ENCODE results near the gene GABRB2.
"Not testable (repeated sequence)": the region's sequence is repeated elsewhere in the genome, so short reads cannot be mapped to it uniquely, and the experiment has no call there.

GABRB2 gene

GRCh38 chr5:161299053-161299452 lies 247.5 kb downstream of the GABRB2 start:
- Histone ChIP-seq H4K20me1 (ENCODE audit: insufficient read depth, low read length) (no peaks in the 10 kb centered on the region), H3K4me3 (ENCODE audit: low read depth, low read length, poor library complexity, severe bottlenecking) (no peak overlapping the region), H3K4me2 (ENCODE audit: low read length) (no peak overlapping the region), H3K27ac (ENCODE audit: low read depth, low read length, poor library complexity, severe bottlenecking) (no peak overlapping the region), H2AFZ (ENCODE audit: low read length) (no peak overlapping the region), H3F3A (ENCODE audit: insufficient read depth, low read length) (no peaks in the 10 kb centered on the region), H3K27me3 (ENCODE audit: insufficient read depth, low read length) (no peaks in the 10 kb centered on the region), H3K79me2 (ENCODE audit: insufficient read depth, low read length) (no peaks in the 10 kb centered on the region), H3K4me1 (ENCODE audit: insufficient read depth, low read length, severe bottlenecking) (no peaks in the 10 kb centered on the region), H3K36me3 (ENCODE audit: insufficient read depth, low read length) (no peaks in the 10 kb centered on the region), H3K9ac (ENCODE audit: low read length) (no peak overlapping the region), H3K9me3 (ENCODE audit: low read length) (no peaks in the 10 kb centered on the region), H3K9me2 (ENCODE audit: low read depth, low read length) (no peaks in the 10 kb centered on the region)
- TF ChIP-seq EZH2 (IDR thresholded peaks at IDR 0.05; ENCODE audit: borderline replicate concordance, low read length) (no peak), CTCF (IDR thresholded peaks at IDR 0.05; ENCODE audit: low read length) (no peak)

GRCh38 chr5:161297388-161297787 lies 249.1 kb downstream of the GABRB2 start:
- not testable (repeated sequence) for H4K20me1 ChIP-seq (ENCODE audit: insufficient read depth, low read length); H2AFZ ChIP-seq (ENCODE audit: low read length); H3F3A ChIP-seq (ENCODE audit: insufficient read depth, low read length); H3K27me3 ChIP-seq (ENCODE audit: insufficient read depth, low read length); H3K9me2 ChIP-seq (ENCODE audit: low read depth, low read length); H3K4me2 ChIP-seq (ENCODE audit: low read length); H3K27ac ChIP-seq (ENCODE audit: low read depth, low read length, poor library complexity, severe bottlenecking); H3K79me2 ChIP-seq (ENCODE audit: insufficient read depth, low read length); H3K4me3 ChIP-seq (ENCODE audit: low read depth, low read length, poor library complexity, severe bottlenecking); H3K4me1 ChIP-seq (ENCODE audit: insufficient read depth, low read length, severe bottlenecking); H3K9ac ChIP-seq (ENCODE audit: low read length); H3K9me3 ChIP-seq (ENCODE audit: low read length); H3K36me3 ChIP-seq (ENCODE audit: insufficient read depth, low read length)

- no peaks in the 10 kb centered on the region for H3K9me3 ChIP-seq (ENCODE audit: low read length)
- H3K27ac ChIP-seq (ENCODE audit: low read depth, low read length, poor library complexity, severe bottlenecking), result no peak overlapping the region
- no peak overlapping the region for H3K4me2 ChIP-seq (ENCODE audit: low read length)
- no peaks in the 10 kb centered on the region for H4K20me1 ChIP-seq (ENCODE audit: insufficient read depth, low read length)
- no peak overlapping the region for H2AFZ ChIP-seq (ENCODE audit: low read length)
- H3K36me3 ChIP-seq (ENCODE audit: insufficient read depth, low read length), result no peaks in the 10 kb centered on the region
- H3F3A ChIP-seq (ENCODE audit: insufficient read depth, low read length), result no peaks in the 10 kb centered on the region
- TF ChIP-seq CTCF (IDR thresholded peaks at IDR 0.05; ENCODE audit: low read length), result no peak
- no peak for TF ChIP-seq EZH2 (IDR thresholded peaks at IDR 0.05; ENCODE audit: borderline replicate concordance, low read length)
- no peaks in the 10 kb centered on the region for H3K4me1 ChIP-seq (ENCODE audit: insufficient read depth, low read length, severe bottlenecking)
- H3K9me2 ChIP-seq (ENCODE audit: low read depth, low read length), result no peaks in the 10 kb centered on the region
- H3K27me3 ChIP-seq (ENCODE audit: insufficient read depth, low read length), result no peaks in the 10 kb centered on the region
- H3K79me2 ChIP-seq (ENCODE audit: insufficient read depth, low read length), result no peaks in the 10 kb centered on the region
- H3K4me3 ChIP-seq (ENCODE audit: low read depth, low read length, poor library complexity, severe bottlenecking), result no peak overlapping the region
- H3K9ac ChIP-seq (ENCODE audit: low read length), result no peak overlapping the region
Observed at GRCh38 chr5:161295721-161296250, 250.7 kb downstream of the GABRB2 start.

GRCh38 chr5:161288071-161288470 lies 258.5 kb downstream of the GABRB2 start:
- no peak for TF ChIP-seq EZH2 (IDR thresholded peaks at IDR 0.05; ENCODE audit: borderline replicate concordance, low read length)
- Histone ChIP-seq H3K9ac (ENCODE audit: low read length) (no peak overlapping the region), H3K4me3 (ENCODE audit: low read depth, low read length, poor library complexity, severe bottlenecking) (no peak overlapping the region), H3K9me2 (ENCODE audit: low read depth, low read length) (no peaks in the 10 kb centered on the region), H3K4me1 (ENCODE audit: insufficient read depth, low read length, severe bottlenecking) (no peaks in the 10 kb centered on the region), H3F3A (ENCODE audit: insufficient read depth, low read length) (no peaks in the 10 kb centered on the region), H4K20me1 (ENCODE audit: insufficient read depth, low read length) (no peaks in the 10 kb centered on the region), H3K27ac (ENCODE audit: low read depth, low read length, poor library complexity, severe bottlenecking) (no peak overlapping the region), H2AFZ (ENCODE audit: low read length) (no peak overlapping the region), H3K9me3 (ENCODE audit: low read length) (no peaks in the 10 kb centered on the region), H3K79me2 (ENCODE audit: insufficient read depth, low read length) (no peaks in the 10 kb centered on the region), H3K4me2 (ENCODE audit: low read length) (no peak overlapping the region), H3K27me3 (ENCODE audit: insufficient read depth, low read length) (no peaks in the 10 kb centered on the region), H3K36me3 (ENCODE audit: insufficient read depth, low read length) (no peaks in the 10 kb centered on the region)
